Measurements from ENCODE around the gene TTYH1. TPM values are rescaled to one million over a fixed set of nuclear protein-coding genes. Genes with fewer than 3 reads are reported as not detected.

The TTYH1 gene
- total and polyA plus RNA-seq, 2 of the 8 experiments (the other 6 are each of a cell fraction or from before 2014, with no cell fraction given): 26.7 to 46.5 TPM

DNA sequence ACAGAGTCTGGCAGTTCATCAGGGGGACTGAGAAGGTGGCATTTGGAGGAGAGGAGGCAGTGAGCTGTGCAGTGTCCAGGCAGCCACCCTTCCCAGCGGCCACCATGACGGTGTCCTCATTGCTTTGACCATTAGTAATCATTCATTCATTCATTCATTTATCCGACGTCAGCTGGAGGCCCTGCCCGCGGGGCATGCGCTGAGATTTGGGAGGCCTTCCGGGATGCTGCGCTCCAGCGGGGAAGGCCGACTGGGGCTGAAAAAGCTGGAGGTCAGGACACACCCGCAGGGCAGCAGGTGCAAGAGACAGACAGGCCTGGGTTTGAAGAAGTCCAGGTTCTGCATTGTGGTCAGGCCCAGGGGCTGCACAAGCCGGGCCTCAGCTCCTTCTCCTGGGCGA lies 8.9 kb downstream of the TTYH1 start:
- no peak overlapping the region for H2BK120ac ChIP-seq (replicated peaks; ENCODE audit: low read depth, low read length)
- FAIRE-seq: no peak
- H2BK20ac ChIP-seq (ENCODE audit: low read length): no peak overlapping the region
- peaks cover 15 to 35% (median 21%) of the 10 kb centered on the region in 4 experiments for H3K4me1 ChIP-seq (replicated peaks in 1 of 4; ENCODE audit: control insufficient read depth in 3 of 4, insufficient read depth in 4 of 4, low read length in 3 of 4)
- H3K79me1 ChIP-seq (ENCODE audit: low read depth, low read length): peaks cover 5% of the 10 kb centered on the region; the same call in 1 of the 2 replicates
- no peak overlapping the region for H3K14ac ChIP-seq (ENCODE audit: insufficient read length)
- H3K36me3 ChIP-seq (ENCODE audit: control insufficient read depth in 2 of 4, insufficient read depth in 4 of 4, low read length in 3 of 4): peaks cover 2 to 20% (median 3%) of the 10 kb centered on the region in 4 experiments; a peak in 7 of 8 replicates
- no peak overlapping the region for H3K56ac ChIP-seq (replicated peaks; ENCODE audit: insufficient read length, low read depth, low read length)
- no peak overlapping the region for H4K5ac ChIP-seq (ENCODE audit: insufficient read length, low read depth, low read length)
- 94% methylated on average over 14 of the region's 14 CpGs; no CpG with 5 or more reads in 1 of the 2 experiments for WGBS, 2 experiments (ENCODE audit: extremely low coverage in 1 of 2, insufficient coverage in 1 of 2, insufficient read length in 1 of 2, insufficient replicate concordance in 2 of 2, low coverage in 1 of 2, low lambda C conversion rate in 2 of 2, missing lambda C conversion rate in 1 of 2)
- H2BK15ac ChIP-seq (ENCODE audit: low read length): no peak overlapping the region
- no peak overlapping the region for H2AFZ ChIP-seq (ENCODE audit: low read length)
- H3K18ac ChIP-seq (ENCODE audit: extremely low read depth, low read length): no peak overlapping the region
- no peak overlapping the region for H3K4me2 ChIP-seq (ENCODE audit: insufficient read depth in 1 of 2, low read depth in 2 of 2, low read length in 2 of 2)
- no peak overlapping the region for H3K4ac ChIP-seq (replicated peaks; ENCODE audit: insufficient read length, low read depth, low read length)
- H3K9me3 ChIP-seq (ENCODE audit: insufficient read depth in 2 of 2, low read depth in 1 of 2, low read length in 1 of 2): no peaks in the 10 kb centered on the region
- no peak overlapping the region for H3K27ac ChIP-seq (ENCODE audit: low read depth, low read length)
- CTCF ChIA-PET (ENCODE audit: partially characterized antibody): interaction anchor here (1.4 to 7.2 kb wide), 4 partner anchors 9 to 1247 kb away, joined by 3 to 39 read pairs (median 14); partner anchors contain the start of gene TTYH1
- no peak overlapping the region for H3K9ac ChIP-seq (replicated peaks in 1 of 4; ENCODE audit: extremely low read depth in 1 of 4, low read depth in 3 of 4, low read length in 3 of 4)
- no peak overlapping the region for H3K23ac ChIP-seq (ENCODE audit: insufficient read length)
- no peak overlapping the region; the same call in 1 of the 2 replicates for H4K8ac ChIP-seq (ENCODE audit: extremely low read depth, insufficient read depth, low read length)
- no peak overlapping the region for H2AK5ac ChIP-seq (ENCODE audit: low read depth, low read length)
- peaks cover 0 to 7% of the 10 kb centered on the region in 2 experiments for H4K20me1 ChIP-seq (replicated peaks in 1 of 2; ENCODE audit: control insufficient read depth in 1 of 2, insufficient read depth in 2 of 2, low read length in 2 of 2)
- no peak overlapping the region for H3K4me3 ChIP-seq (ENCODE audit: extremely low read depth in 1 of 4, insufficient read depth in 2 of 4, low read depth in 3 of 4, low read length in 4 of 4)
- H2BK5ac ChIP-seq (ENCODE audit: low read depth, low read length): no peak overlapping the region
- no peak overlapping the region for H4K91ac ChIP-seq (replicated peaks; ENCODE audit: insufficient read length, low read length)
- peaks cover 0 to 3% (median 1%) of the 10 kb centered on the region in 4 experiments; a peak in 2 of 7 replicates for H3K27me3 ChIP-seq (replicated peaks in 1 of 4; ENCODE audit: control insufficient read depth in 3 of 4, extremely low read depth in 1 of 4, insufficient read depth in 3 of 4, low read length in 3 of 4)
- peaks cover 3% of the 10 kb centered on the region; the same call in 1 of the 2 replicates for H3K23me2 ChIP-seq (ENCODE audit: low read depth, low read length)
- no peak for DNase-seq (ENCODE audit: low read depth in 1 of 2, low spot score in 2 of 2)
- H2BK12ac ChIP-seq (ENCODE audit: low read depth, low read length): no peak overlapping the region
- H3K79me2 ChIP-seq (ENCODE audit: control insufficient read depth in 1 of 2, insufficient read depth in 2 of 2, low read length in 2 of 2): no peaks in the 10 kb centered on the region
- POLR2A ChIA-PET (ENCODE audit: partially characterized antibody): interaction anchor here (1.2 to 1.7 kb wide), 3 partner anchors 12 to 97 kb away, joined by 3 to 6 read pairs (median 3); no protein-coding TSS in a partner anchor
- no peak for TF ChIP-seq POLR2A (IDR thresholded peaks at IDR 0.05; ENCODE audit: control extremely low read depth in 1 of 2, low read depth in 2 of 2, low read length in 2 of 2)
- no peak for TF ChIP-seq EZH2 (IDR thresholded peaks at IDR 0.05; ENCODE audit: low read depth, low read length, severe bottlenecking)
- TF ChIP-seq SP4 (IDR thresholded peaks at IDR 0.05; ENCODE audit: low read length): no peak
- no peak for TF ChIP-seq RXRA (IDR thresholded peaks at IDR 0.05; ENCODE audit: insufficient read depth, low read depth, low read length)
- TF ChIP-seq CBX8 (IDR thresholded peaks at IDR 0.05; ENCODE audit: borderline replicate concordance, low read depth, low read length): no peak

Data from H1 (cell line).